H9 (cell line): Measurements from ENCODE around the gene TMEM253. TPM values are rescaled to one million over a fixed set of nuclear protein-coding genes. Genes with fewer than 3 reads are reported as not detected.

ENCODE experiments used
- DNase-seq: peaks from one replicate; pipeline ENCODE4 v3.0.0-alpha.2; 2017
- H2AFZ ChIP-seq: one replicate; pipeline ENCODE4 v1.6.1; 2013; ENCODE audit warnings: mild to moderate bottlenecking, low read length, control low read depth, moderate library complexity
- H2AK5ac ChIP-seq: 2 replicates; pipeline ENCODE4 v1.6.1; 2013; ENCODE audit warnings: low read length, control low read depth, mixed read lengths; ENCODE audit not compliant: insufficient read length
- H2BK120ac ChIP-seq: one replicate; pipeline ENCODE4 v1.6.1; 2013; ENCODE audit warnings: low read depth, mild to moderate bottlenecking, low read length, control low read depth, inconsistent platforms; ENCODE audit not compliant: poor library complexity, severe bottlenecking
- H2BK12ac ChIP-seq: 2 replicates; pipeline ENCODE4 v1.6.1; 2013; ENCODE audit warnings: low read length, control low read depth, mixed read lengths, low read depth; ENCODE audit not compliant: insufficient read length
- H2BK15ac ChIP-seq: 2 replicates; pipeline ENCODE4 v1.6.1; 2013; ENCODE audit warnings: low read depth, low read length, control low read depth
- H2BK20ac ChIP-seq: one replicate; pipeline ENCODE4 v1.6.1; 2013; ENCODE audit warnings: low read depth, mild to moderate bottlenecking, low read length, control low read depth, inconsistent platforms; ENCODE audit not compliant: poor library complexity, severe bottlenecking
- H2BK5ac ChIP-seq: 2 replicates; pipeline ENCODE4 v1.6.1; 2013; ENCODE audit warnings: low read length, control low read depth, mixed read lengths; ENCODE audit not compliant: insufficient read length
- H3K14ac ChIP-seq: 2 replicates; pipeline ENCODE4 v1.6.1; 2013; ENCODE audit warnings: low read length, control low read depth; ENCODE audit not compliant: insufficient read depth
- H3K18ac ChIP-seq: 2 replicates; pipeline ENCODE4 v1.6.1; 2013; ENCODE audit warnings: low read depth, mild to moderate bottlenecking, mixed read lengths, low read length, control low read depth; ENCODE audit not compliant: insufficient read length
- H3K23ac ChIP-seq: 2 replicates; pipeline ENCODE4 v1.6.1; 2013; ENCODE audit warnings: low read length, control low read depth, mixed read lengths, low read depth; ENCODE audit not compliant: insufficient read length
- H3K23me2 ChIP-seq: 2 replicates; pipeline ENCODE4 v1.6.1; 2013; ENCODE audit warnings: low read depth, mild to moderate bottlenecking, mixed read lengths, low read length, control low read depth; ENCODE audit not compliant: insufficient read length, poor library complexity, severe bottlenecking
- H3K27ac ChIP-seq: 2 replicates; pipeline ENCODE4 v1.5.1; 2013; ENCODE audit warnings: low read length, control low read depth, mixed read lengths, low read depth; ENCODE audit not compliant: insufficient read length
- H3K27me3 ChIP-seq: 2 replicates; pipeline ENCODE4 v1.6.1; 2013; ENCODE audit warnings: low read length, control low read depth, inconsistent platforms; ENCODE audit not compliant: insufficient read depth
- H3K4ac ChIP-seq: 2 replicates; pipeline ENCODE4 v1.6.1; 2013; ENCODE audit warnings: low read depth, mild to moderate bottlenecking, control low read depth, inconsistent platforms, low read length, moderate library complexity
- H3K4me1 ChIP-seq: 2 replicates; pipeline ENCODE4 v1.6.1; 2013; ENCODE audit warnings: low read length, control low read depth, inconsistent platforms; ENCODE audit not compliant: insufficient read depth
- H3K4me2 ChIP-seq: 2 replicates; pipeline ENCODE4 v1.6.1; 2013; ENCODE audit warnings: low read length, control low read depth, mixed read lengths; ENCODE audit not compliant: insufficient read length, insufficient read depth
- H3K56ac ChIP-seq: 2 replicates; pipeline ENCODE4 v1.6.1; 2013; ENCODE audit warnings: low read depth, mild to moderate bottlenecking, mixed read lengths, low read length, control low read depth; ENCODE audit not compliant: insufficient read length
- H3K79me1 ChIP-seq: 2 replicates; pipeline ENCODE4 v1.6.1; 2013; ENCODE audit warnings: low read depth, mild to moderate bottlenecking, moderate library complexity, low read length, control low read depth, inconsistent platforms; ENCODE audit not compliant: insufficient read depth, poor library complexity, severe bottlenecking
- H3K79me2 ChIP-seq: 2 replicates; pipeline ENCODE4 v1.6.1; 2013; ENCODE audit warnings: low read length, control low read depth, inconsistent platforms; ENCODE audit not compliant: insufficient read depth
- H3K9ac ChIP-seq: 2 replicates; pipeline ENCODE4 v1.6.1; 2013; ENCODE audit warnings: low read length, control low read depth, mixed read lengths; ENCODE audit not compliant: insufficient read length; ENCODE audit errors: extremely low read depth
- H3K9me3 ChIP-seq: one replicate; pipeline ENCODE4 v1.6.1; 2013; ENCODE audit warnings: low read depth, low read length, inconsistent platforms; ENCODE audit not compliant: control insufficient read depth
- H3T11ph ChIP-seq: one replicate; pipeline ENCODE4 v1.6.1; 2013; ENCODE audit warnings: mild to moderate bottlenecking, low read length, control low read depth, inconsistent platforms
- H4K20me1 ChIP-seq: one replicate; pipeline ENCODE4 v1.6.1; 2013; ENCODE audit not compliant: control insufficient read depth, insufficient read length, insufficient read depth
- H4K5ac ChIP-seq: 2 replicates; pipeline ENCODE4 v1.6.1; 2013; ENCODE audit warnings: low read depth, mild to moderate bottlenecking, mixed read lengths, low read length, control low read depth; ENCODE audit not compliant: insufficient read length
- H4K8ac ChIP-seq: replicated peaks from 2 replicates; pipeline ENCODE4 v1.6.1; 2013; ENCODE audit warnings: low read length, control low read depth, mixed read lengths, low read depth; ENCODE audit not compliant: insufficient read length
- H4K91ac ChIP-seq: 2 replicates; pipeline ENCODE4 v1.6.1; 2013; ENCODE audit warnings: low read depth, mild to moderate bottlenecking, moderate library complexity, mixed read lengths, low read length, control low read depth; ENCODE audit not compliant: insufficient read length
- H3K27ac Mint-ChIP-seq, 3 experiments: 2 replicates in 2 of 3; 3 replicates in 1 of 3; pipeline ENCODE4 v1.8.0; 2020 to 2021; ENCODE audit warnings: mixed read lengths in 3 of 3, mild to moderate bottlenecking in 1 of 3, moderate library complexity in 1 of 3
- H3K27me3 Mint-ChIP-seq: 2 replicates; pipeline ENCODE4 v1.8.0; 2021; ENCODE audit warnings: low read depth, mild to moderate bottlenecking, moderate library complexity, mixed read lengths
- H3K36me3 Mint-ChIP-seq, 3 experiments: 2 replicates in 2 of 3; 3 replicates in 1 of 3; pipeline ENCODE4 v1.8.0; 2020 to 2021; ENCODE audit warnings: low read depth in 3 of 3, mixed read lengths in 3 of 3; ENCODE audit not compliant: insufficient read depth in 1 of 3
- H3K4me1 Mint-ChIP-seq, 2 experiments: 2 replicates each; pipeline ENCODE4 v1.8.0; 2020; ENCODE audit warnings: mixed read lengths in 2 of 2
- H3K4me3 Mint-ChIP-seq, 2 experiments: 2 replicates in 1 of 2; 3 replicates in 1 of 2; pipeline ENCODE4 v1.8.0; 2020 to 2021; ENCODE audit warnings: mild to moderate bottlenecking in 2 of 2, mixed read lengths in 2 of 2, moderate library complexity in 1 of 2
- H3K9me3 Mint-ChIP-seq, 2 experiments: 2 replicates in 1 of 2; 3 replicates in 1 of 2; pipeline ENCODE4 v1.8.0; 2020; ENCODE audit warnings: mild to moderate bottlenecking in 2 of 2, mixed read lengths in 2 of 2, moderate library complexity in 1 of 2
- CTCF ChIP-seq: fragments of 200-600 bp; sonication (generic); conservative IDR thresholded peaks from 3 replicates; pipeline ENCODE4 v1.8.0; 2021; ENCODE audit warnings: antibody characterized with exemption, mild to moderate bottlenecking
- WGBS: extraction: QIAGEN DNeasy Blood & Tissue Kit; methylation state at CpG from one replicate; pipeline ENCODE4 v1.1.7; 2013; ENCODE audit warnings: missing lambda C conversion rate, low lambda C conversion rate, mixed read lengths; ENCODE audit not compliant: insufficient read length; ENCODE audit errors: extremely low coverage; 5-methylcytosine and 5-hydroxymethylcytosine counted together
- total RNA-seq: library from RNA; stranded (reverse); gene quantifications from 2 replicates; pipeline ENCODE4 v1.2.1, GENCODE V29; 2021

The TMEM253 gene
- total RNA-seq, 1 experiment from 2014 or later = 2.2 TPM

GRCh38 chr14:21123429-21123828, 22.6 kb downstream of the TMEM253 start:
- DNase-seq = no peak
- H3K56ac ChIP-seq = no peak overlapping the region
- H2BK12ac ChIP-seq = no peak overlapping the region
- Mint-ChIP-seq H3K4me1 (no peaks in the 10 kb centered on the region), H3K27me3 (peaks cover 3% of the 10 kb centered on the region; the same call in 1 of the 2 replicates), H3K4me3 (no peak overlapping the region), H3K9me3 (no peaks in the 10 kb centered on the region; a peak in 1 of 5 replicates), H3K27ac (no peak overlapping the region), H3K36me3 (no peaks in the 10 kb centered on the region)
- H4K20me1 ChIP-seq = no peaks in the 10 kb centered on the region
- no peak overlapping the region for H3K23ac ChIP-seq
- no peak overlapping the region for H2BK5ac ChIP-seq
- WGBS = no CpG with 5 or more reads among the region's 1 CpG
- no peaks in the 10 kb centered on the region for H3K79me1 ChIP-seq
- H2BK120ac ChIP-seq = no peak overlapping the region
- no peaks in the 10 kb centered on the region for H3K27me3 ChIP-seq
- no peak overlapping the region for H2BK15ac ChIP-seq
- no peak overlapping the region for H4K8ac ChIP-seq
- H2BK20ac ChIP-seq = no peak overlapping the region
- H3K18ac ChIP-seq = no peak overlapping the region
- no peak overlapping the region for H2AK5ac ChIP-seq
- H3K79me2 ChIP-seq = no peaks in the 10 kb centered on the region
- H3K4ac ChIP-seq = no peak overlapping the region
- H3T11ph ChIP-seq = no peak overlapping the region
- no peak overlapping the region for H3K4me2 ChIP-seq
- H3K9me3 ChIP-seq = no peaks in the 10 kb centered on the region
- H4K5ac ChIP-seq = no peak overlapping the region
- H3K14ac ChIP-seq = no peak overlapping the region
- H3K27ac ChIP-seq = no peak overlapping the region
- H2AFZ ChIP-seq = no peak overlapping the region
- no peaks in the 10 kb centered on the region for H3K23me2 ChIP-seq
- H3K9ac ChIP-seq = no peak overlapping the region
- TF ChIP-seq CTCF = no peak
- no peak overlapping the region for H4K91ac ChIP-seq
- H3K4me1 ChIP-seq = no peaks in the 10 kb centered on the region
